ENCODE measurements around the gene NUP98.
"Not testable (repeated sequence)": the region's sequence is repeated elsewhere in the genome, so short reads cannot be mapped to it uniquely, and the experiment has no call there.

The NUP98 gene

GRCh38 chr11:3659595-3660515 is 137.5 kb downstream of the NUP98 start:
- TF ChIP-seq, protein P1, sequence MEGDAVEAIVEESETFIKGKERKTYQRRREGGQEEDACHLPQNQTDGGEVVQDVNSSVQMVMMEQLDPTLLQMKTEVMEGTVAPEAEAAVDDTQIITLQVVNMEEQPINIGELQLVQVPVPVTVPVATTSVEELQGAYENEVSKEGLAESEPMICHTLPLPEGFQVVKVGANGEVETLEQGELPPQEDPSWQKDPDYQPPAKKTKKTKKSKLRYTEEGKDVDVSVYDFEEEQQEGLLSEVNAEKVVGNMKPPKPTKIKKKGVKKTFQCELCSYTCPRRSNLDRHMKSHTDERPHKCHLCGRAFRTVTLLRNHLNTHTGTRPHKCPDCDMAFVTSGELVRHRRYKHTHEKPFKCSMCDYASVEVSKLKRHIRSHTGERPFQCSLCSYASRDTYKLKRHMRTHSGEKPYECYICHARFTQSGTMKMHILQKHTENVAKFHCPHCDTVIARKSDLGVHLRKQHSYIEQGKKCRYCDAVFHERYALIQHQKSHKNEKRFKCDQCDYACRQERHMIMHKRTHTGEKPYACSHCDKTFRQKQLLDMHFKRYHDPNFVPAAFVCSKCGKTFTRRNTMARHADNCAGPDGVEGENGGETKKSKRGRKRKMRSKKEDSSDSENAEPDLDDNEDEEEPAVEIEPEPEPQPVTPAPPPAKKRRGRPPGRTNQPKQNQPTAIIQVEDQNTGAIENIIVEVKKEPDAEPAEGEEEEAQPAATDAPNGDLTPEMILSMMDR (conservative IDR thresholded peaks at IDR 0.05), result no peak
- H3K27ac ChIP-seq, result no peak overlapping the region

DNA sequence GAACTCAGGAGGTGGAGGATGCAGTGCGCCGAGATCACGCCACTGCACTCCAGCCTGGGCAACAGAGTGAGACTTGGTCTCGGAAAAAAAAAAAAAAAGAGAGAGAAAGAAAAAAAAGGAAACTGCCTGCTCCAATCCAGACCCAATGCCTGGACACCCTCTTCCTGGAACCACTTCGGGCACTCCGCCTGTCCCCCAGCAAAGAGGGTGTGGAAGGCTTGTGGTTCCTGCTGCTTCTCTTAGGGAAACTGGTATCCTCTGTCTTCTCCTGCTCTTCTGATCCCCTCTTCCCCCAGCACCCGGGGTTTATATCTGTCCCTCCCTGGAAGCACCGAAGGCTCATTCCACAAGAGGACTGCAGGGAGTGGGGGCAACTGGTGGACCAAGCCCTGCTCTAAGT is 139.1 kb downstream of the NUP98 start:
- TF ChIP-seq, protein P1 (conservative IDR thresholded peaks at IDR 0.05), result no peak
- no peak overlapping the region for H3K27ac ChIP-seq

- H3K27ac ChIP-seq, result not testable (repeated sequence)
These were observed 140.0 kb downstream of the NUP98 start for GRCh38 chr11:3657331-3657730.

- TF ChIP-seq, protein P1 (conservative IDR thresholded peaks at IDR 0.05), result no peak
These were observed 141.8 kb downstream of the NUP98 start for GRCh38 chr11:3655547-3655946.

GRCh38 chr11:3652514-3652913 is 144.8 kb downstream of the NUP98 start:
- not testable (repeated sequence) for H3K27ac ChIP-seq

More at GRCh38 chr11:3655547-3655946, 141.8 kb downstream of the NUP98 start:
- no peak overlapping the region for H3K27ac ChIP-seq

DNA sequence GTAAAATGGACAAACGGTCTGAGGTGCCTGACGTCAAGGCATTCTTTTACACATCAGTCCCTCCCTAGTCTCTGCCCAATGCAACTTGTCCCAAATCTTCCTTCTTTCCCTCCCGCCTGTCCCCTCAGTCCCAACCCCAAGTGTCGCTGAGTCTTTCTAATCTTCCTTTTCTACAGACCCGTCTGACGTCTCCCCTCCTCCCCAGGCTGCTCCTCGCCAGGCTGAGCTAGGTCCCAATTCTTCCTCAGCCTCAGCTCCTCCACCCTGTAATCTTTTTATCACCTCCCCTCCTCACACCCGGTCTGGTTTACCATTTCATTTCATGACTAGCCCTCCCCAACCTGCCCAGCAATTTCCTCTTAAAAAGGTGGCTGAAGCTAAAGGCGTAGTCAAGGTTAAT is 148.0 kb downstream of the NUP98 start:
- not testable (repeated sequence) for H3K27ac ChIP-seq

DNA sequence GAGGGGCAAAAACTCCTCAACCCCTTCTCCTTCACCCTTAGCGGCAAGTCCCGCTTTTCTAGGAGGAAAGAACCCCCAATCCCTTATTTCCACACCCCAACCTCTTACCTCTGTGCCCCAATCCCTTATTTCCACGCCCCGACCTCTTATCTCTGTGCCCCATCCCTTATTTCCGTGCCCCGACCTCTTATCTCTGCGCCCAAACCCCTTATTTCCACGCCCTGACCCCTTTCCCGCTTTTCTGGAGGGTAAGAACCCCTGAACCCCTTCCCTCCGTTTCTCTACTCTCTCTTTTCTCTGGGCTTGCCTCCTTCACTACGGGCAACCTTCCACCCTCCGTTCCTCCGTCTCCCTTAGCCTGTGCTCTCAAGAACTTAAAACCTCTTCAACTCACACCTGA is 148.5 kb downstream of the NUP98 start:
- not testable (repeated sequence) for H3K27ac ChIP-seq

DNA sequence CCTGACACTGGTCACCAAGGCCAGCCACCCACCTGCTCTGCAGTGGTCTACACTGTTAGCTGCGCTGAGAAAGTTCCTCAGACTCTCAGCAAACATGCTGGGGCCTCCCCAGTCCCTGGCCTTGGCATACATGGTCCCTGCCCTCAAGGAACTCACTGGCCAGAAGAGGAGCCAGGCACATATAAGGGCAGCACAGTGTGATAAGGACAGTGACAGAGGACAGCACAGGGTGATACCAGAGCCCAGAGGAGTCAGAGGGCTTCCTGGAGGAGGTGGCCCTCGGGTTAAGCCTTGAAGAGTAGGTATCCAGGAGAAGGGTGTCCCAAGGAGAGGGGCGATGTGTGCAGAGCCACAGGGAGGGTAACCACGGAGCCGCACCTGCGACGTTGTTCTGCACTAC is 151.8 kb downstream of the NUP98 start:
- TF ChIP-seq, protein P1 (conservative IDR thresholded peaks at IDR 0.05), result no peak
- no peak overlapping the region for H3K27ac ChIP-seq

DNA sequence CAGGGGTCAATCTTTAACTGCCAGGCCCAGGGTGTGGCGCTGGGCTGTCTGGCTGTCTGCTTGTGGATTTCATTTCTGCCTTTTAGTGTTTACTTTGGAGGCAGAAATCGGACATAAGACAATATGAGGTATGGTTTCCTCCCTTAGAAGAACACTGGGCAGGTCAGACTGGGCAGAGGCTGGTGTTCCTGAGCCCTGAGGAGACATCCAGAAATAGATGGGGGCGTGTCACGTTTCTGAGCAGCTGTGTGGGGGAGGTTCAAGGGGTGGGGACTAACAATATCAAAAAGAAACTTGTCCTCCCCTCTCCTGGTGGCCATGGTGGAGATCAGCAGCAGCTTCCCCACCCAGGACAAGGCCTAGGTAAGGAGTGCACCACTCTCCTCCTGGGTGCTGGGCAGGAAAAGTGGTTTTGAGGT is 152.5 kb downstream of the NUP98 start, which contains the start of gene ART1:
TSS of gene ART1 (plus strand) at position 312 of the 419 bp plus-strand sequence. CDS start 14,086 bp downstream, outside the sequence.
- H3K27ac ChIP-seq, result no peak within 1 kb of the TSS
- TF ChIP-seq, protein P1 (conservative IDR thresholded peaks at IDR 0.05), result no peak

- H3K27ac ChIP-seq, result not testable (repeated sequence)
These were observed 154.2 kb downstream of the NUP98 start for GRCh38 chr11:3643102-3643546.
